Heart right ventricle (tissue), 16 donors: Measurements from ENCODE around the gene INTS1. TPM values are rescaled to one million over a fixed set of nuclear protein-coding genes. Genes with fewer than 3 reads are reported as not detected.

Experiments used
- ATAC-seq, 8 donors: fragments of 200-7000 bp; cut with Tn5 transposase; one replicate each; pipeline ENCODE4 v1.9.1; 2020; ENCODE audit warnings: mild to moderate bottlenecking in 8 of 8, moderate library complexity in 8 of 8, moderate number of reproducible peaks in 1 of 8
- DNase-seq, 2 donors: peaks; one replicate each; pipeline ENCODE4 v3.0.0-alpha.2; 2020
- H3K27ac ChIP-seq, 10 donors: fragments of 200-600 bp; sonication (generic) in 2 of 10; one replicate each; pipeline versions ENCODE4 v1.5.0 to v1.8.0; 2020 to 2022; ENCODE audit warnings: mild to moderate bottlenecking in 3 of 10
- H3K27me3 ChIP-seq, 7 donors: fragments of 200-600 bp; one replicate each; pipeline ENCODE4 v1.8.0; 2021 to 2022; ENCODE audit warnings: mild to moderate bottlenecking in 2 of 7
- H3K36me3 ChIP-seq, 9 donors: fragments of 200-600 bp; sonication (generic) in 1 of 9; one replicate each; pipeline versions ENCODE4 v1.5.0 to v1.8.0; 2020 to 2022; ENCODE audit warnings: mild to moderate bottlenecking in 2 of 9
- H3K4me1 ChIP-seq, 9 donors: fragments of 200-600 bp; sonication (generic) in 1 of 9; one replicate each; pipeline versions ENCODE4 v1.5.0 to v1.8.0; 2020 to 2022; ENCODE audit warnings: mild to moderate bottlenecking in 4 of 9
- H3K4me3 ChIP-seq, 10 donors: fragments of 200-600 bp; sonication (generic) in 2 of 10; one replicate each; pipeline versions ENCODE4 v1.5.0 to v1.8.0; 2020 to 2022; ENCODE audit warnings: mild to moderate bottlenecking in 7 of 10, moderate library complexity in 2 of 10
- H3K9me3 ChIP-seq, 11 donors: fragments of 200-600 bp in 10 of 11; sonication (generic) in 2 of 11; one replicate each; pipeline versions ENCODE4 v1.5.0 to v1.8.0; 2013 to 2022; ENCODE audit warnings: mild to moderate bottlenecking in 2 of 11, control low read depth in 1 of 11, moderate library complexity in 1 of 11
- WGBS, 2 donors: extraction: QIAGEN DNeasy Blood & Tissue Kit; methylation state at CpG; one replicate each; pipeline ENCODE4 v1.1.7; 2013; ENCODE audit warnings: inconsistent platforms in 1 of 2; 5-methylcytosine and 5-hydroxymethylcytosine counted together
- intact Hi-C, 10 donors: fragments of 100-400 bp; cut with DNase I; formaldehyde crosslinking; loops; one replicate each; pipeline versions ENCODE4 v1.11.1 to v1.14.2; 2022
- polyA plus RNA-seq, 2 donors: library from polyadenylated mRNA; stranded (reverse); fragments of 200-250 nt; gene quantifications; one replicate each; pipeline ENCODE4 v1.2.3, GENCODE V29; 2013
- total RNA-seq, 10 donors: library from RNA; stranded (reverse); fragmentation: NEBNext Ultra II Directional in 3 of 10; extraction: Animal tissue kit (Norgen Biotek cat#: 25700) in 3 of 10; gene quantifications; one replicate each; pipeline versions ENCODE4 v1.2.1 to v1.2.4, GENCODE V29; 2021 to 2023
- TF ChIP-seq, protein P1 (sequence below), 9 donors: fragments of 200-600 bp; sonication (generic) in 2 of 9; IDR thresholded peaks; one replicate each; pipeline versions ENCODE4 v1.5.0 to v1.8.0; 2021 to 2022; ENCODE audit warnings: antibody characterized with exemption in 9 of 9, mild to moderate bottlenecking in 5 of 9, moderate library complexity in 1 of 9
- donor health status: Arrhythmogenic right ventricular cardiomyopathy.
- donor health status: ischemic (EF 13 %, LVEDD 7.1; RV severe dilation, severe dysfunction).
- donor health status: healthy with polysubstance abuse.
- donor health status: DM: no; HTN: yes; CAD: no.
- donor health status: DM: no; HTN: no; CAD: no.
- donor health status: ischemic (EF 25% LVEDD 6.9; RV normal size, moderate dysfunction).
- donor health status: ischemic (EF 25% LVEDD 5.7; RV mildly dilated, moderate dysfunction).
- donor health status: healthy.
- donor health status: DM: yes; HTN: yes; CAD: no.
- donor health status: Ischemic cardiomyopathy.
- donor health status: ischemic (EF 35%, LVEDD 5.7; RV mildly dilated, moderate dysfunction).
- donor health status: nonischemic (EF 11% LVEDD 7.7; RV severe dilation, severe dysfunction).
- donor health status: DM: yes; HTN: yes; CAD: no.
- donor health status: PGD.
- donor health status: ischemic (EF 29% LVEDD 5.4; RV normal size, mild dysfunction).
- donor health status: nonischemic (EF 23%, LVEDD 6.1; RV moderate dilation, normal function).

The INTS1 gene
- total and polyA plus RNA-seq, 12 donors = 41.5 to 59.4 (median 45.4) TPM

DNA sequence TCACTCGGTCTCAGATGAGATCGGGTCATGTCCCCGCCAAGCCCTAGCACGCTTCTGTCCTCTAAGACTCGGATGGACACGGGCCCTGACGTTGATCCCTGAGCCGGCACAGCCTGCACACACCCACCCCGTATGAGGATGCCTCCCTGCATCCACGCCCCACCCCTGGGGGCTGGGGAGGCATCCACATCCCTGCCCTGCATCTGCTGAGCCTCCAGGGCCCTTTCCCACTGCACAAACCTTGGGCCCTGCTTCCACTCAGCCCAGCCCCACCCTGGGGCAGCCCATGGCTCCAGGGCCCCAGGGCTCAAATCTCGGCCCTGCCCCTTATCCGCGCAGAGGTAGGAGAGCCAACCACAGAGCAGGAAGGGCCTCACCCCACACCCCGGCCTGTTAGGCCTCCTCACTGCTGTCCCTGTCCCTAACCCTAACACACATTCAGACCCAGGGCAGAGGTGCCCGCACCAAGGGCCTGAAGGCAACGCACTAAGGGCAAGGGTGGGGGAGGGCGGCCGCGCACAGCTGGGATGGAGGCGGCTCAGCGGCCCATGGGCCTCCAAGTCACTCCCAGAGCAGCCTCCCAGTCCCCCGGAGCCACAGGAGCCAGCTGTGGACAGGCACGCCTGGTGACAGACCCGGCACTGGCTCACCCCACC is 35.4 kb downstream of the INTS1 start:
- intact Hi-C loops = no loop called here
- Histone ChIP-seq H3K9me3 (no peaks in the 10 kb centered on the region), H3K4me1 (peaks cover 8 to 18% (median 14%) of the 10 kb centered on the region in 9 donors), H3K4me3 (no peak overlapping the region), H3K27me3 (no peaks in the 10 kb centered on the region), H3K27ac (no peak overlapping the region), H3K36me3 (peaks cover 0 to 48% (median 30%) of the 10 kb centered on the region in 9 donors)
- DNase-seq (no peak), ATAC-seq (no peak)
- TF ChIP-seq, protein P1, sequence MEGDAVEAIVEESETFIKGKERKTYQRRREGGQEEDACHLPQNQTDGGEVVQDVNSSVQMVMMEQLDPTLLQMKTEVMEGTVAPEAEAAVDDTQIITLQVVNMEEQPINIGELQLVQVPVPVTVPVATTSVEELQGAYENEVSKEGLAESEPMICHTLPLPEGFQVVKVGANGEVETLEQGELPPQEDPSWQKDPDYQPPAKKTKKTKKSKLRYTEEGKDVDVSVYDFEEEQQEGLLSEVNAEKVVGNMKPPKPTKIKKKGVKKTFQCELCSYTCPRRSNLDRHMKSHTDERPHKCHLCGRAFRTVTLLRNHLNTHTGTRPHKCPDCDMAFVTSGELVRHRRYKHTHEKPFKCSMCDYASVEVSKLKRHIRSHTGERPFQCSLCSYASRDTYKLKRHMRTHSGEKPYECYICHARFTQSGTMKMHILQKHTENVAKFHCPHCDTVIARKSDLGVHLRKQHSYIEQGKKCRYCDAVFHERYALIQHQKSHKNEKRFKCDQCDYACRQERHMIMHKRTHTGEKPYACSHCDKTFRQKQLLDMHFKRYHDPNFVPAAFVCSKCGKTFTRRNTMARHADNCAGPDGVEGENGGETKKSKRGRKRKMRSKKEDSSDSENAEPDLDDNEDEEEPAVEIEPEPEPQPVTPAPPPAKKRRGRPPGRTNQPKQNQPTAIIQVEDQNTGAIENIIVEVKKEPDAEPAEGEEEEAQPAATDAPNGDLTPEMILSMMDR (IDR thresholded peaks at IDR 0.05) = no peak
- 89 to 91% methylated on average over 24 of the region's 24 CpGs for WGBS, 2 donors

DNA sequence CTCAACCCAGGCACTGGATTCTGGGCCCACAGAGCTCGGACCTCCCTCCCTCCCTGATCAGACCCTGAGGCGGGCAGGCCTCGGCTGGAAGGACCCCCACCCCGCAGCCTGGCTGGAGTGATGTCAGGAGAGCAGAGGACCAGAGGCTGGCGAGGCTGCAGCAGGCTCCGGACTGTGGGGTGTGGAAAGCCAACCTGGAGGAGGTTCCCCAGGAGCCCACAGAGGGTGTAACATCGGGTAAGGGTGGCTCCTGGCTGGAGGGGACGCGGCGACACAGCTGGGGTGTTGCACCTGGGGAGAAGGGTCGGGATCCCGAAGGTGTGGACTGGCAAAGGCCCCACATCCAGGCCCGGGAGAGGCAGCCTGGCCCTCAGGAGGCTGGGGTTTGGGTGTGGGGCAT is 36.0 kb downstream of the INTS1 start:
- intact Hi-C loops = no loop called here

DNA sequence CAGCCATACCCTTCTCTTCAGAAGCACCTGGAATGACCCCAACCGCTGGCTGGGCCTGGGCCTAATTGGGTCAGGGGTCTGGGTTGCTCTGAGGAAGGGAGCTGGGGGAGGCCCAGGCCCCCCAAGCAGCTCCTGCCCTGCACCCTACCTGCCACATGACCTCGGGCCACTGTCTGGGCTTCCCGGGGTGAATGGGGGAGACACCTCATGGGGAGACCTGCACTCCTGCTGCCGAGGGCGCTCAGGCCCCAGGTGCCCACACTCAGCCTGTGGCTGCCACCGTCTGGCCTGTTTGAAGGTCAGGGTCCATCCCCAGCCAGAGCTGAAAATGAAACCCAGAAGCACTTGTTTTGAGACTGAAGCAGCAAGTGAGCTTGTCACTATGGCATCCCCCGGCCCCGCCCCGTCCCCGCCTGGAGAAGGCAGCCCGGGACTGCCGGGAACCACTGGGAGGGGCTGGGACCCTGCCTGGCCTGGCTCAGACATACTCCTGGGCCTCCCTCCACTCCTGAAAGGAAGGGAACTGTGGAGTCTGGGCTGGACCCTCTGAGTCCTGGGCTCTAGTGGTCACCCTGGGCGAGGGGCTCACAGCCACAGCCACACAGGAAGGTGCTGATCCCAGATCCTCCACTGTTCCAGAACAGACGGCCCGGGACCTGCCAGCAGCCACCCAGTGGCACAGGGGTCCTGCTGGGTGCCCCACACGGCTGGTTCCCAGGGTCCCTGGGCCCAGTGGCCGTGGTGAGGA is 37.5 kb downstream of the INTS1 start:
- WGBS, 2 donors = 29 to 36% methylated on average over 17 of the region's 17 CpGs
- TF ChIP-seq, protein P1 (IDR thresholded peaks at IDR 0.05) = peak in 1 of 9 donors; percentile 26
- Histone ChIP-seq H3K27ac (peak overlapping the region; percentile 54 to 87 (median 75)), H3K36me3 (peaks cover 0 to 27% (median 20%) of the 10 kb centered on the region in 9 donors), H3K4me3 (no peak overlapping the region), H3K9me3 (no peaks in the 10 kb centered on the region), H3K27me3 (no peaks in the 10 kb centered on the region), H3K4me1 (peaks cover 9 to 30% (median 21%) of the 10 kb centered on the region in 9 donors)
- peak; percentile 50 to 85 (median 77) for ATAC-seq
- intact Hi-C loops = no loop called here
- DNase-seq = peak; percentile 75 to 81

More for the DNA sequence above, 36.0 kb downstream of the INTS1 start:
- DNase-seq (no peak), ATAC-seq (no peak)
- H3K36me3 ChIP-seq = peaks cover 0 to 42% (median 24%) of the 10 kb centered on the region in 9 donors
- H3K4me1 ChIP-seq = peaks cover 8 to 19% (median 13%) of the 10 kb centered on the region in 9 donors
- H3K9me3 ChIP-seq = no peaks in the 10 kb centered on the region
- H3K4me3 ChIP-seq = no peak overlapping the region
- H3K27ac ChIP-seq = no peak overlapping the region
- 93 to 96% methylated on average over 13 of the region's 13 CpGs for WGBS, 2 donors
- no peaks in the 10 kb centered on the region for H3K27me3 ChIP-seq
- TF ChIP-seq, protein P1 (IDR thresholded peaks at IDR 0.05) = no peak

DNA sequence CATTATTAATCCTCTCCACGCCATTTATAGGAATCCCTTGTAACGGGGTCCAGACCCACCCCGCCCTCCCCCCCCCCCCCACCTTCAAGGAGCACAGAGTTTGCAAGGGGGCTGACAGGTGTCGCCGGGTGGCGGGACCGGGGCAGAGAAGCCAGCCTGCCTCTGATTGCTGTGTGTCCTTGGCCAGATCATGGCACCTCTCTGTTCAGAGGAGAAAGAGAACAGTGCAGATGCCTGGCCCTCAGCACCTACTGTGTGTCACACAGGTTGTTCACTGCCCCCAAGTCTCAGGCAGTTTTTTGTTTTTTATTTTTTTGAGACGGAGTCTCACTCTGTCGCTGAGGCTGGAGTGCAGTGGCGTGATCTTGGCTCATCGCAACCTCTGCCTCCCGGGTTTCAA is 39.5 kb downstream of the INTS1 start:
- Histone ChIP-seq H3K4me1 (peaks cover 23 to 49% (median 39%) of the 10 kb centered on the region in 9 donors), H3K27me3 (no peaks in the 10 kb centered on the region), H3K4me3 (no peak overlapping the region), H3K36me3 (peaks cover 0 to 7% (median under 1%) of the 10 kb centered on the region in 9 donors), H3K9me3 (no peaks in the 10 kb centered on the region), H3K27ac (no peak overlapping the region)
- ATAC-seq (no peak), DNase-seq (no peak)
- WGBS, 2 donors = 82 to 86% methylated on average over 12 of the region's 12 CpGs
- intact Hi-C loops = no loop called here
- TF ChIP-seq, protein P1 (IDR thresholded peaks at IDR 0.05) = no peak
